ENCODE measurements around the gene ASIC1.
"Not testable (repeated sequence)": the region's sequence is repeated elsewhere in the genome, so short reads cannot be mapped to it uniquely, and the experiment has no call there.

ASIC1 gene

GRCh38 chr12:50061946-50062686 lies 4.7 kb downstream of the ASIC1 start:
- DNase-seq, result no peak

GRCh38 chr12:50062728-50063460 lies 5.5 kb downstream of the ASIC1 start:
- DNase-seq, result no peak

GRCh38 chr12:50065726-50066310 lies 8.4 kb downstream of the ASIC1 start:
- no peak for DNase-seq

- no peak for DNase-seq
Observed at GRCh38 chr12:50066402-50066801, 9.0 kb downstream of the ASIC1 start.

- DNase-seq, result no peak
Observed at GRCh38 chr12:50069069-50069468, 11.7 kb downstream of the ASIC1 start.

GRCh38 chr12:50069539-50069938 lies 12.1 kb downstream of the ASIC1 start:
- no peak for DNase-seq

GRCh38 chr12:50070314-50071060 lies 13.1 kb downstream of the ASIC1 start:
- DNase-seq, result peak; percentile 2

GRCh38 chr12:50072198-50072907 lies 15.0 kb downstream of the ASIC1 start:
- no peak for DNase-seq

GRCh38 chr12:50073206-50073605 lies 15.8 kb downstream of the ASIC1 start:
- DNase-seq, result no peak

GRCh38 chr12:50073712-50074111 lies 16.3 kb downstream of the ASIC1 start:
- DNase-seq, result no peak

GRCh38 chr12:50074936-50075807 lies 17.8 kb downstream of the ASIC1 start:
- DNase-seq, result no peak

- no peak for DNase-seq
Observed at GRCh38 chr12:50075808-50076170, 18.4 kb downstream of the ASIC1 start.

GRCh38 chr12:50077099-50077498 lies 19.7 kb downstream of the ASIC1 start:
- no peak for DNase-seq

- DNase-seq, result no peak
Observed at GRCh38 chr12:50078281-50078680, 20.9 kb downstream of the ASIC1 start.

GRCh38 chr12:50079771-50080170 lies 22.4 kb downstream of the ASIC1 start:
- DNase-seq, result no peak

GRCh38 chr12:50081096-50081808 lies 23.9 kb downstream of the ASIC1 start:
- DNase-seq, result no peak

GRCh38 chr12:50082644-50083043 lies 25.2 kb downstream of the ASIC1 start:
- no peak for DNase-seq

- no peak for DNase-seq
Observed at GRCh38 chr12:50083301-50083700, 25.9 kb downstream of the ASIC1 start.

- DNase-seq, result not testable (repeated sequence)
Observed at GRCh38 chr12:50084409-50084774, 27.0 kb downstream of the ASIC1 start.

- DNase-seq, result peak; percentile 86
Observed at GRCh38 chr12:50084775-50085614, 27.6 kb downstream of the ASIC1 start, which contains the start of gene SMARCD1. SMARCD1 (plus strand) TSS chr12:50085342; CDS start chr12:50085370, 28 bp downstream.
